Measurements from ENCODE around the gene EFCAB10.

Gene EFCAB10

GRCh38 chr7:105596866-105597265, 15.6 kb upstream of the EFCAB10 start:
- no peak for DNase-seq

- DNase-seq = no peak
These were observed 12.7 kb upstream of the EFCAB10 start for GRCh38 chr7:105594034-105594433.

GRCh38 chr7:105591522-105591921, 10.2 kb upstream of the EFCAB10 start:
- DNase-seq = no peak

- DNase-seq = no peak
These were observed 9.5 kb upstream of the EFCAB10 start for GRCh38 chr7:105590793-105591192.

- peak; percentile 63 for DNase-seq
These were observed 8.2 kb upstream of the EFCAB10 start for GRCh38 chr7:105589356-105590077.

- no peak for DNase-seq
These were observed 6.8 kb upstream of the EFCAB10 start for GRCh38 chr7:105587909-105588635.

- no peak for DNase-seq
These were observed 4.7 kb upstream of the EFCAB10 start for GRCh38 chr7:105585850-105586500.

GRCh38 chr7:105584165-105584564, 2.9 kb upstream of the EFCAB10 start:
- DNase-seq = no peak

GRCh38 chr7:105583061-105583460, 1.8 kb upstream of the EFCAB10 start:
- DNase-seq = no peak

- no peak for DNase-seq
These were observed 1.1 kb downstream of the EFCAB10 start for GRCh38 chr7:105580022-105580740.

- DNase-seq = no peak
These were observed 2.8 kb downstream of the EFCAB10 start for GRCh38 chr7:105578496-105578895.

- DNase-seq = no peak
These were observed 4.0 kb downstream of the EFCAB10 start for GRCh38 chr7:105577251-105577650.

- no peak for DNase-seq
These were observed 9.4 kb downstream of the EFCAB10 start for GRCh38 chr7:105571891-105572290.

GRCh38 chr7:105567821-105568220, 13.5 kb downstream of the EFCAB10 start:
- no peak for DNase-seq

GRCh38 chr7:105567024-105567423, 14.3 kb downstream of the EFCAB10 start:
- no peak for DNase-seq

- DNase-seq = no peak
These were observed 16.1 kb downstream of the EFCAB10 start for GRCh38 chr7:105565190-105565589.

GRCh38 chr7:105559926-105560325, 21.4 kb downstream of the EFCAB10 start:
- DNase-seq = no peak

- no peak for DNase-seq
These were observed 43.0 kb downstream of the EFCAB10 start for GRCh38 chr7:105538339-105538738.

GRCh38 chr7:105532709-105533460, 48.4 kb downstream of the EFCAB10 start:
- peak; percentile 10 for DNase-seq

GRCh38 chr7:105531792-105532671, 49.3 kb downstream of the EFCAB10 start, which contains the start of gene RINT1:
RINT1 (plus strand) TSS chr7:105532201; CDS start chr7:105532316, 115 bp downstream.
- DNase-seq = peak; percentile 93

GRCh38 chr7:105530546-105530945, 50.7 kb downstream of the EFCAB10 start:
- DNase-seq = peak; percentile 42
